Transverse colon (tissue), 4 donors: ENCODE data around the gene VWCE. TPM values are rescaled to one million over a fixed set of nuclear protein-coding genes. Genes with fewer than 3 reads are reported as not detected.

Experiments used
- DNase-seq: peaks from one replicate; pipeline ENCODE4 v3.0.0-alpha.2; 2019
- H3K27ac ChIP-seq, 4 donors: fragments of 200-600 bp; sonication (generic); 2 replicates each; pipeline ENCODE4 v1.5.1; 2016 to 2018; ENCODE audit warnings: inconsistent platforms in 4 of 4
- H3K27me3 ChIP-seq: fragments of 200-600 bp; sonication (generic); 2 replicates; pipeline ENCODE4 v1.5.1; 2017; ENCODE audit warnings: inconsistent platforms
- H3K36me3 ChIP-seq, 4 donors: fragments of 200-600 bp; sonication (generic); 2 replicates each; pipeline ENCODE4 v1.5.1; 2017 to 2019; ENCODE audit warnings: inconsistent platforms in 4 of 4
- H3K4me1 ChIP-seq, 4 donors: fragments of 200-600 bp; sonication (generic); 2 replicates each; pipeline ENCODE4 v1.5.1; 2017 to 2020; ENCODE audit warnings: inconsistent platforms in 4 of 4
- H3K4me3 ChIP-seq, 4 donors: fragments of 200-600 bp; sonication (generic); 1 replicate in 1 of 4; 2 replicates in 3 of 4; pipeline versions ENCODE4 v1.5.1 to v1.6.1; 2017 to 2019; ENCODE audit warnings: inconsistent platforms in 4 of 4
- H3K9me3 ChIP-seq, 2 donors: fragments of 200-600 bp; sonication (generic); 2 replicates each; pipeline ENCODE4 v1.5.1; 2017 to 2019; ENCODE audit warnings: inconsistent platforms in 2 of 2
- CTCF ChIP-seq, 5 experiments: fragments of 200-600 bp in 3 of 5; fragments of 450-650 bp in 2 of 5; sonication (generic) in 3 of 5; IDR thresholded peaks; 1 replicate in 2 of 5; 2 replicates in 3 of 5; pipeline ENCODE4 v1.5.1; 2016 to 2017; ENCODE audit warnings: antibody characterized with exemption in 5 of 5, inconsistent platforms in 3 of 5, mild to moderate bottlenecking in 2 of 5, moderate library complexity in 1 of 5
- EP300 ChIP-seq: sonication (generic); formaldehyde crosslinking; IDR thresholded peaks from one replicate; pipeline ENCODE4 v1.6.1; 2017; ENCODE audit warnings: antibody characterized with exemption, low read depth
- POLR2A ChIP-seq: fragments of 450-650 bp; IDR thresholded peaks from one replicate; pipeline ENCODE4 v1.6.1; 2016; ENCODE audit warnings: antibody characterized with exemption, mild to moderate bottlenecking, moderate library complexity
- POLR2AphosphoS5 ChIP-seq, 3 donors: sonication (generic); formaldehyde crosslinking; IDR thresholded peaks; one replicate each; pipeline ENCODE4 v1.6.1; 2016; ENCODE audit warnings: antibody characterized with exemption in 3 of 3
- WGBS, 2 donors: methylation state at CpG; one replicate each; pipeline ENCODE4 v1.1.5; 2018; ENCODE audit warnings: low coverage in 1 of 2; 5-methylcytosine and 5-hydroxymethylcytosine counted together
- in situ Hi-C, 4 donors: fragments of 200-750 bp; cut with MboI; loops; one replicate each; pipeline versions ENCODE4 v1.15.0 to v1.15.1; 2017; ENCODE audit warnings: low sequenced_read_pairs in 3 of 4, low pct_ligation_motif_present in 1 of 4, low pct_unique_long_range_greater_than_20kb in 1 of 4
- intact Hi-C: fragments of 100-400 bp; cut with DNase I; formaldehyde crosslinking; loops from one replicate; pipeline ENCODE4 v1.15.1; 2023; ENCODE audit warnings: low total_unique reads
- total RNA-seq, 4 donors: library from RNA; depleted of rRNA; stranded (reverse); fragments of >200 nt; gene quantifications; one replicate each; pipeline ENCODE4 v1.1.0, GENCODE V29; 2016

VWCE gene
- total RNA-seq, 4 donors from 2014 or later, result 0.16 to 2.2 (median 0.41) TPM; not detected in 1

- no peaks in the 10 kb centered on the region for H3K9me3 ChIP-seq
- peaks cover 6 to 25% (median 22%) of the 10 kb centered on the region in 4 donors for H3K4me1 ChIP-seq
- no peak for DNase-seq
- no peak for TF ChIP-seq POLR2A
- TF ChIP-seq POLR2AphosphoS5 (IDR thresholded peaks at IDR 0.05), result no peak
- TF ChIP-seq EP300, result no peak
- TF ChIP-seq CTCF (IDR thresholded peaks at IDR 0.05), result no peak
- no peak overlapping the region for H3K27ac ChIP-seq
- intact Hi-C loops, result no loop called here
- 60 to 81% methylated on average over 2 of the region's 2 CpGs for WGBS, 2 donors
- no peak overlapping the region for H3K4me3 ChIP-seq
- in situ Hi-C loops, result no loop called here
- no peaks in the 10 kb centered on the region for H3K36me3 ChIP-seq
- H3K27me3 ChIP-seq, result peaks cover 48% of the 10 kb centered on the region
These were observed 2.8 kb downstream of the VWCE start for GRCh38 chr11:61292356-61292755.

GRCh38 chr11:61290905-61291690 lies 4.0 kb downstream of the VWCE start:
- peaks cover 48% of the 10 kb centered on the region for H3K27me3 ChIP-seq
- no peak for DNase-seq
- TF ChIP-seq POLR2AphosphoS5 (IDR thresholded peaks at IDR 0.05) (no peak), POLR2A (no peak), EP300 (no peak), CTCF (IDR thresholded peaks at IDR 0.05) (no peak)
- no peaks in the 10 kb centered on the region for H3K36me3 ChIP-seq
- H3K4me3 ChIP-seq, result no peak overlapping the region
- no peaks in the 10 kb centered on the region for H3K9me3 ChIP-seq
- WGBS, 2 donors, result 76% methylated on average over 12 of the region's 12 CpGs; no CpG with 5 or more reads in 1 of the 2 donors
- H3K27ac ChIP-seq, result no peak overlapping the region
- in situ Hi-C loops (no loop called here), intact Hi-C loops (no loop called here)
- peaks cover 6 to 23% (median 21%) of the 10 kb centered on the region in 4 donors for H3K4me1 ChIP-seq

- in situ Hi-C loops (no loop called here), intact Hi-C loops (no loop called here)
- Histone ChIP-seq H3K9me3 (no peaks in the 10 kb centered on the region), H3K36me3 (no peaks in the 10 kb centered on the region), H3K27me3 (peaks cover 19% of the 10 kb centered on the region), H3K4me3 (no peak overlapping the region), H3K4me1 (no peaks in the 10 kb centered on the region), H3K27ac (no peak overlapping the region)
- WGBS, 2 donors, result 85 to 100% methylated on average over 8 to 14 of the region's 14 CpGs
- no peak for TF ChIP-seq EP300
- no peak for TF ChIP-seq CTCF (IDR thresholded peaks at IDR 0.05)
- no peak for TF ChIP-seq POLR2AphosphoS5 (IDR thresholded peaks at IDR 0.05)
- DNase-seq, result no peak
These were observed 7.7 kb downstream of the VWCE start for GRCh38 chr11:61287338-61287977.

GRCh38 chr11:61283613-61284012 lies 11.5 kb downstream of the VWCE start:
- TF ChIP-seq POLR2A (no peak), POLR2AphosphoS5 (IDR thresholded peaks at IDR 0.05) (no peak), CTCF (IDR thresholded peaks at IDR 0.05) (no peak), EP300 (no peak)
- intact Hi-C loops (no loop called here), in situ Hi-C loops (no loop called here)
- WGBS, 2 donors, result 81 to 94% methylated on average over 3 to 4 of the region's 4 CpGs
- peaks cover 16% of the 10 kb centered on the region for H3K27me3 ChIP-seq
- peaks cover 0 to 4% (median 0%) of the 10 kb centered on the region in 4 donors for H3K4me1 ChIP-seq
- no peaks in the 10 kb centered on the region for H3K36me3 ChIP-seq
- no peak for DNase-seq
- H3K27ac ChIP-seq, result no peak overlapping the region
- H3K9me3 ChIP-seq, result no peaks in the 10 kb centered on the region
- no peak overlapping the region for H3K4me3 ChIP-seq
